Upper lobe of left lung (tissue), 6 donors: ENCODE measurements around the gene EPHA8. TPM values are rescaled to one million over a fixed set of nuclear protein-coding genes. Genes with fewer than 3 reads are reported as not detected.
A peak's percentile ranks its signal among the peaks of the same experiment; 100 is the strongest.

Experiments used
- ATAC-seq, 2 donors: fragments of 200-7000 bp; cut with Tn5 transposase; one replicate each; pipeline ENCODE4 v1.9.1; 2022; ENCODE audit warnings: mild to moderate bottlenecking in 2 of 2, moderate library complexity in 2 of 2; ENCODE audit not compliant: low FRiP score in 2 of 2
- DNase-seq, 2 donors: peaks; one replicate each; pipeline ENCODE4 v3.0.0-alpha.2; 2019 to 2020
- H3K27ac ChIP-seq, 4 donors: fragments of 200-600 bp; sonication (generic); one replicate each; pipeline ENCODE4 v1.5.1; 2016 to 2019
- H3K27me3 ChIP-seq, 4 donors: fragments of 200-600 bp; sonication (generic); one replicate each; pipeline ENCODE4 v1.5.1; 2017 to 2019
- H3K36me3 ChIP-seq, 4 donors: fragments of 200-600 bp; sonication (generic); one replicate each; pipeline ENCODE4 v1.5.1; 2016 to 2019
- H3K4me1 ChIP-seq, 4 donors: fragments of 200-600 bp; sonication (generic); one replicate each; pipeline ENCODE4 v1.5.1; 2018 to 2019
- H3K4me3 ChIP-seq, 4 donors: fragments of 200-600 bp; sonication (generic); one replicate each; pipeline ENCODE4 v1.5.1; 2017 to 2019; ENCODE audit warnings: mild to moderate bottlenecking in 2 of 4, moderate library complexity in 1 of 4
- H3K9me3 ChIP-seq, 4 donors: fragments of 200-600 bp; sonication (generic); one replicate each; pipeline ENCODE4 v1.5.1; 2018 to 2019
- EP300 ChIP-seq, 4 donors: sonication (generic); formaldehyde crosslinking; IDR thresholded peaks; one replicate each; pipeline ENCODE4 v1.5.1; 2017; ENCODE audit warnings: antibody characterized with exemption in 4 of 4, control low read depth in 2 of 4
- POLR2A ChIP-seq, 4 donors: fragments of 450-650 bp; IDR thresholded peaks; one replicate each; pipeline ENCODE4 v1.5.1; 2016 to 2017; ENCODE audit warnings: antibody characterized with exemption in 4 of 4, mild to moderate bottlenecking in 2 of 4
- POLR2AphosphoS5 ChIP-seq, 2 donors: sonication (generic); formaldehyde crosslinking; IDR thresholded peaks; one replicate each; pipeline ENCODE4 v1.5.1; 2017; ENCODE audit warnings: antibody characterized with exemption in 2 of 2
- WGBS, 2 donors: methylation state at CpG; one replicate each; pipeline ENCODE4 v1.1.5; 2017 to 2018; 5-methylcytosine and 5-hydroxymethylcytosine counted together
- total RNA-seq, 6 donors: library from RNA; depleted of rRNA in 4 of 6; stranded (reverse); fragments of >200 nt in 4 of 6; gene quantifications; one replicate each; pipeline versions ENCODE4 v1.1.0 to v1.2.1, GENCODE V29; 2016 to 2021
- TF ChIP-seq, protein P1 (sequence below), 6 experiments: fragments of 450-650 bp in 4 of 6; fragments of 200-600 bp in 2 of 6; sonication (generic) in 2 of 6; IDR thresholded peaks; one replicate each; pipeline ENCODE4 v1.5.1; 2016 to 2019; ENCODE audit warnings: antibody characterized with exemption in 6 of 6
- donor health status: DM: no; HTN: no; CAD: no; lungs with moderate emphysema.
- donor health status: DM: no; HTN: yes; CAD: no; lungs with severe emphysema.

The EPHA8 gene
- total RNA-seq, 6 donors from 2014 or later: not detected

GRCh38 chr1:22641906-22642636 is 78.8 kb downstream of the EPHA8 start:
- peaks cover 0 to 6% (median 2%) of the 10 kb centered on the region in 4 donors for H3K4me1 ChIP-seq
- TF ChIP-seq, protein P1, sequence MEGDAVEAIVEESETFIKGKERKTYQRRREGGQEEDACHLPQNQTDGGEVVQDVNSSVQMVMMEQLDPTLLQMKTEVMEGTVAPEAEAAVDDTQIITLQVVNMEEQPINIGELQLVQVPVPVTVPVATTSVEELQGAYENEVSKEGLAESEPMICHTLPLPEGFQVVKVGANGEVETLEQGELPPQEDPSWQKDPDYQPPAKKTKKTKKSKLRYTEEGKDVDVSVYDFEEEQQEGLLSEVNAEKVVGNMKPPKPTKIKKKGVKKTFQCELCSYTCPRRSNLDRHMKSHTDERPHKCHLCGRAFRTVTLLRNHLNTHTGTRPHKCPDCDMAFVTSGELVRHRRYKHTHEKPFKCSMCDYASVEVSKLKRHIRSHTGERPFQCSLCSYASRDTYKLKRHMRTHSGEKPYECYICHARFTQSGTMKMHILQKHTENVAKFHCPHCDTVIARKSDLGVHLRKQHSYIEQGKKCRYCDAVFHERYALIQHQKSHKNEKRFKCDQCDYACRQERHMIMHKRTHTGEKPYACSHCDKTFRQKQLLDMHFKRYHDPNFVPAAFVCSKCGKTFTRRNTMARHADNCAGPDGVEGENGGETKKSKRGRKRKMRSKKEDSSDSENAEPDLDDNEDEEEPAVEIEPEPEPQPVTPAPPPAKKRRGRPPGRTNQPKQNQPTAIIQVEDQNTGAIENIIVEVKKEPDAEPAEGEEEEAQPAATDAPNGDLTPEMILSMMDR (IDR thresholded peaks at IDR 0.05): peak; percentile 80 to 93 (median 90)
- TF ChIP-seq EP300 (IDR thresholded peaks at IDR 0.05): no peak
- no peaks in the 10 kb centered on the region for H3K9me3 ChIP-seq
- 0 to 10% methylated on average over 4 to 18 of the region's 18 CpGs for WGBS, 2 donors
- peak overlapping the region in 1 of 4 donors; percentile 21 for H3K27ac ChIP-seq
- H3K36me3 ChIP-seq: no peaks in the 10 kb centered on the region
- no peaks in the 10 kb centered on the region for H3K27me3 ChIP-seq
- ATAC-seq: peak; percentile 68 to 86
- DNase-seq: peak; percentile 73 to 97
- H3K4me3 ChIP-seq: no peak overlapping the region

- 38 to 57% methylated on average over 1 to 8 of the region's 8 CpGs for WGBS, 2 donors
- H3K27ac ChIP-seq: peak within 1 kb of the TSS in 3 of 4 donors; percentile 30 to 85 (median 63)
- H3K4me1 ChIP-seq: peaks cover 0 to 6% (median 2%) of the 10 kb centered on the region in 4 donors
- ATAC-seq (peak in 1 of 2 donors; percentile 58), DNase-seq (peak in 1 of 2 donors; percentile 32)
- H3K9me3 ChIP-seq: no peaks in the 10 kb centered on the region
- TF ChIP-seq, protein P1 (IDR thresholded peaks at IDR 0.05): no peak
- TF ChIP-seq POLR2A (IDR thresholded peaks at IDR 0.05) (peak in 1 of 4 donors; percentile 66), EP300 (IDR thresholded peaks at IDR 0.05) (no peak)
- H3K4me3 ChIP-seq: peak within 1 kb of the TSS in 3 of 4 donors; percentile 25 to 44 (median 38)
- no peaks in the 10 kb centered on the region for H3K36me3 ChIP-seq
- H3K27me3 ChIP-seq: no peaks in the 10 kb centered on the region
Measured at GRCh38 chr1:22643381-22643780, 80.1 kb downstream of the EPHA8 start, which contains the start of gene C1QC. C1QC (plus strand) TSS chr1:22643633; CDS start chr1:22644024, 391 bp downstream.

DNA sequence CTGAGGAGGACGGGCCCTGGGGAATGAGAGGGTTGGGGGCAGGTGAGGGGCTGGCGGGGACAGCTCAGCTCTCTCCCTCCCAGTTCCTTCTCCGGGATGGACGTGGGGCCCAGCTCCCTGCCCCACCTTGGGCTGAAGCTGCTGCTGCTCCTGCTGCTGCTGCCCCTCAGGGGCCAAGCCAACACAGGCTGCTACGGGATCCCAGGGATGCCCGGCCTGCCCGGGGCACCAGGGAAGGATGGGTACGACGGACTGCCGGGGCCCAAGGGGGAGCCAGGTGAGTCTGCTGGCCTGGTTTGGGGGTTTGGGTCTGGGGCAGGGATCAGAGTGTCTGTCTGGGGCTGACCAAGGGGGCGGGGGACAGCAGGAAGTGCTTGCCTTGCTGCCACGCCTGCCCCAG is 80.6 kb downstream of the EPHA8 start:
- Histone ChIP-seq H3K4me3 (peak overlapping the region in 3 of 4 donors; percentile 25 to 44 (median 38)), H3K36me3 (no peaks in the 10 kb centered on the region), H3K9me3 (no peaks in the 10 kb centered on the region), H3K27ac (peak overlapping the region in 3 of 4 donors; percentile 30 to 85 (median 63)), H3K27me3 (no peaks in the 10 kb centered on the region), H3K4me1 (peaks cover 0 to 6% (median 2%) of the 10 kb centered on the region in 4 donors)
- DNase-seq (peak in 1 of 2 donors; percentile 74), ATAC-seq (no peak)
- TF ChIP-seq, protein P1 (IDR thresholded peaks at IDR 0.05): no peak
- WGBS, 2 donors: 72 to 78% methylated on average over 7 to 12 of the region's 12 CpGs

DNA sequence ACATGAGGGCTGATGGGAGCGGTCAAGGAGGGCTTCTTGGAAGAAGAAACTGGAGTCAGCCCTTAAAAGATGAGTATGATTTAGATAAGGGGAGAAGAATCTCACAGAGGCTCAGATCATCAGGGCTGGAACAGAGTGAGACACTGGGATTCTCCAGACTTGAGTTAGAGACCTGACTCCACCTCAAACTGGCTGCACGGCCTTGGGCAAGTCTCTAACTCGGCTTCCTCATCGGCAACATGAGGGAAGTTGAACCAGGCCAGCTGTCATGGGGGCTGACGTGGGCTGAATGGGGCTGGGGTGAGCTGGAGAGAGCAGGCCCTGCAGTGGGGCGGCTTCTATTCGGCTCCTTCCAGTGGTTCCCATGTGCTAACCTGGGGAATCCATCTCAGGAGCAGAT is 82.6 kb downstream of the EPHA8 start:
- peaks cover 0 to 6% (median 2%) of the 10 kb centered on the region in 4 donors for H3K4me1 ChIP-seq
- H3K9me3 ChIP-seq: no peaks in the 10 kb centered on the region
- H3K27ac ChIP-seq: peak overlapping the region in 1 of 4 donors; percentile 75
- ATAC-seq: peak in 1 of 2 donors; percentile 50
- no peaks in the 10 kb centered on the region for H3K36me3 ChIP-seq
- peak overlapping the region in 1 of 4 donors; percentile 44 for H3K4me3 ChIP-seq
- H3K27me3 ChIP-seq: no peaks in the 10 kb centered on the region
- TF ChIP-seq EP300 (IDR thresholded peaks at IDR 0.05) (no peak), POLR2A (IDR thresholded peaks at IDR 0.05) (peak in 1 of 4 donors; percentile 52), POLR2AphosphoS5 (IDR thresholded peaks at IDR 0.05) (peak in 1 of 2 donors; percentile 18)
- TF ChIP-seq, protein P1 (IDR thresholded peaks at IDR 0.05): no peak
- WGBS, 2 donors: 59 to 74% methylated on average over 7 of the region's 7 CpGs
- DNase-seq: peak in 1 of 2 donors; percentile 47
